Testis (tissue), 2 donors: Measurements from ENCODE around the gene SMIM35.
"Not testable (repeated sequence)": the region's sequence is repeated elsewhere in the genome, so short reads cannot be mapped to it uniquely, and the experiment has no call there.

Experiments used
- CTCF ChIP-seq, 3 experiments: fragments of 450-650 bp in 2 of 3; fragments of 200-600 bp in 1 of 3; sonication (generic) in 1 of 3; IDR thresholded peaks; one replicate each; pipeline ENCODE4 v1.5.1; 2016 to 2019; ENCODE audit warnings: antibody characterized with exemption in 3 of 3, mild to moderate bottlenecking in 2 of 3, moderate library complexity in 1 of 3
- POLR2A ChIP-seq: fragments of 450-650 bp; IDR thresholded peaks from one replicate; pipeline ENCODE4 v1.6.1; 2017; ENCODE audit warnings: antibody characterized with exemption, mild to moderate bottlenecking, moderate library complexity

DNA sequence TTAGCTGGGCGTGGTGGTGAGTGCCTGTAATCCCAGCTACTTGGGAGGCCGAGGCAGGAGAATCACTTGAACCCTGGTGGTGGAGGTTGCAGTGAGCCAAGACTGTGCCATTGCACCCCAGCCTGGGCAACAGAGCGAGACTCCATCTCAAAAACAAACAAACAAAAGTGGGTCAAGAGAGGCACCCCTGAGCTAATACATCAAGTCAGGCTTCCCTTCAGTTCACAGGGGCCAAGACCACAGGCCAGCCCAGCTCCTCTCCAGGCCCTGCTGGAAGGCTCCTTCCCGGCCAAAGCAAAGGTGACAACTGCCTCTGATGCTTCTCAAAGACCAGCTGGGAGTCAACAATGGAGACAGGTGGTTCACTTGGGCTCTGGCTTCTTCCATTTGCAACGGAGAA, 24.6 kb downstream of the SMIM35 start:
- TF ChIP-seq CTCF (IDR thresholded peaks at IDR 0.05); POLR2A: not testable (repeated sequence)
